Left renal pelvis (tissue), 4 donors: ENCODE results near the gene RAB3IL1. TPM values are rescaled to one million over a fixed set of nuclear protein-coding genes. Genes with fewer than 3 reads are reported as not detected.
"Not testable (repeated sequence)": the region's sequence is repeated elsewhere in the genome, so short reads cannot be mapped to it uniquely, and the experiment has no call there.

Experiments
- DNase-seq, 4 donors: peaks; one replicate each; pipeline ENCODE4 v3.0.0-alpha.2; 2013; ENCODE audit warnings: low read depth in 4 of 4, low spot score in 3 of 4
- polyA plus RNA-seq, 4 donors: library from polyadenylated mRNA; unstranded; fragments of 120-200 nt; gene quantifications; one replicate each; pipeline ENCODE4 v1.2.1, GENCODE V29; 2013; ENCODE audit not compliant: insufficient read length in 4 of 4

RAB3IL1 gene
- polyA plus RNA-seq, result 10 to 100 TPM; 15.8 to 43.9 (median 22.7) TPM

GRCh38 chr11:61917334-61918109, at the start of gene RAB3IL1:
Gene RAB3IL1 (minus strand): TSS chr11:61917566. CDS start chr11:61917367, 199 bp downstream.
- DNase-seq, result peak in 1 of 4 donors; percentile 47

GRCh38 chr11:61966734-61967115, 49.4 kb upstream of the RAB3IL1 start:
- DNase-seq, result no peak

DNA sequence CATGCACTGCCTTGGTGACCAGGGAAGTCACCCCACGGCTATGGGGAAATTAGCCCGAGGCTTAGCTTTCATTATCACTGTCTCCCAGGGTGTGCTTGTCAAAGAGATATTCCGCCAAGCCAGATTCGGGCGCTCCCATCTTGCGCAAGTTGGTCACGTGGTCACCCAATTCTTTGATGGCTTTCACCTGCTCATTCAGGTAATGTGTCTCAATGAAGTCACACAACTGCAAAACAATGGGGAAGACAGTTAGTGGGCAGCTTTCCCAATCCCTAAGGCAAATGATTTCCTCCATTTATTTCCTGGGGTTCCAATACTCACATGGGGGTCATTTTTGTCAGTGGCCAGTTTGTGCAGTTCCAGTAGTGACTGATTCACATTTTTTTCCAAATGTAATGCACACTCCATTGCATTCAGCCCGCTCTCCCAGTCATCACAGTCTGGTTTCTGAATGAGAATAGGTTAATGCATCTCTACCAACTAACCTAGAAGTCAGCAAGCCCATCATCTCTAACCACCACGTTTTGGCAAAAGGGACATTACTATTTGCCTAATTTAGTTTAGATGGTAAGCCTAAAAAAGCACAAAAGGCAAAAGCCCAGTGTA, 47.4 kb upstream of the RAB3IL1 start:
- DNase-seq, result not testable (repeated sequence)

DNA sequence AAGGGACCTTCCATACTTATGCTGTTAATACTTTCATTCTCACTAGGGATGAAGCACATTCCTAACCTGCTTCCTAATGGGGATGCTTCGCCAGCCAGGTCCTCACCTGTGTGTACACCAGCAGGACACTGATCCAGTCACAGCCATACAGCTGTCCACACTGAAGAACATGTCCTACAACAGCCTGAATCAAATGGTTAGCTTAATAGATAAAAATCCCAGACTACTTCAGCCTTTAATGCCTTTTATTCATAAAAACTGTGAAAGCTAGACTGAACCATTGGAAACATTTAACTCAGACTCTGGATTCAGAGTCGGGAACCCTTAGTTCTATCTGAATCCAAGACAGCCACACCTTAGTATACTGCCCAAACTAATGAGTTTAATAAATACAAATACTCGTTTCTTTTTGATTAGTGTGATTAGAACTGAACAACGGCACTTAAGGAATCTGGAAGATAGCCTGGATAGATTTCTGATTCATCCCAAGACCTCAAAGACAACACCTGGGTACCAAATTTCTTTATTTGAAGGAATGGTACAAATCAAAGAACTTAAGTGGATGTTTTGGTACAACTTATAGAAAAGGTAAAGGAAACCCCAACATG, 46.8 kb upstream of the RAB3IL1 start:
- DNase-seq, result no peak

DNA sequence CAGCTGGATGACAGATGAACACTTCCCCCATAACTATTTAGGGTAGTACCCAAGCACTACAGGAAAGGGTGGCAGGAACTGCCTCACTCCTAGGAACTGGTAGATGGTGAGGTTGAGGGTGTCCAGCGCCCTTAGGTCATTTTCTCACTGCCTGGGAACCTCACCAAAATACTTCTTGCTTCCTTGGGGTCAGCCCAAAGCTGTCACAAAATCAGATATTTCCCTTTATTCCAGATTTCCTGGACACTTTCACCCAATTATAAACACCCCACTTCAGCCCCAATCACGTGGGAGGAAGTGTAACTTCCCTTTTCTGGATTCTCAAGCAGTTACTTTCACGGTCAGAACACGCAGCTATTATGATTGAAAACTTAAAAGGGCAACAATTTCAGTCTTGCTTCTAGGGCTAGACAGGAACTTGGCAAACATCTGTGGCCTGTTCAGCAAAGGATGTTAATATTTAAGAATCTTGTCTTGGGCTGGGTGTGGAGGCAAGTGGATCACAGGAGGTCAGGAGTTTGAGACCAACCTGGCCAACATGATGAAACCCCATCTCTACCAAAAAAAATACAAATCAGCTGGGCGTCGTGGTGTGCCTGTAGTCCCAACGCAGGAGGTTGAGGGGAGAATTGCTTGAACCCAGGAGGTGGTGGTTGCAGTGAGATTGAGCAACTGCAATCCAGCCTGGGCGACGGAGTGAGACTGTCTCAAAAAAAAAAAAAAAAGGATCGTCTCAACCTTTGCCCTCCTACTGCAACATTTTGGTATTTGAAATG, 46.1 kb upstream of the RAB3IL1 start:
- DNase-seq, result no peak

DNA sequence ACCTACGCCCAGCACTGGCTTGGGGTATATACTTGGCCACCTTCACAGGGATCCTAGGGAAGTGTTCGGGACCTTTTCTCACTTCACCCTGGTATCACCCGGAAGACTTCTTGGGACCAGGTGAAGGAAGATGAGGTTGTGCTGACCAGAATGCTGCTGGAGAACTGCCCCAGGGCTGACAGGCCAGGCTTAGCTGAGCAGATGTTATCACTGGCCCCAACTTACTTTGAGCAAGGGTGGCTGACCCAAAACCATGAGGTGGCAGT, 45.6 kb upstream of the RAB3IL1 start:
- DNase-seq, result no peak

DNA sequence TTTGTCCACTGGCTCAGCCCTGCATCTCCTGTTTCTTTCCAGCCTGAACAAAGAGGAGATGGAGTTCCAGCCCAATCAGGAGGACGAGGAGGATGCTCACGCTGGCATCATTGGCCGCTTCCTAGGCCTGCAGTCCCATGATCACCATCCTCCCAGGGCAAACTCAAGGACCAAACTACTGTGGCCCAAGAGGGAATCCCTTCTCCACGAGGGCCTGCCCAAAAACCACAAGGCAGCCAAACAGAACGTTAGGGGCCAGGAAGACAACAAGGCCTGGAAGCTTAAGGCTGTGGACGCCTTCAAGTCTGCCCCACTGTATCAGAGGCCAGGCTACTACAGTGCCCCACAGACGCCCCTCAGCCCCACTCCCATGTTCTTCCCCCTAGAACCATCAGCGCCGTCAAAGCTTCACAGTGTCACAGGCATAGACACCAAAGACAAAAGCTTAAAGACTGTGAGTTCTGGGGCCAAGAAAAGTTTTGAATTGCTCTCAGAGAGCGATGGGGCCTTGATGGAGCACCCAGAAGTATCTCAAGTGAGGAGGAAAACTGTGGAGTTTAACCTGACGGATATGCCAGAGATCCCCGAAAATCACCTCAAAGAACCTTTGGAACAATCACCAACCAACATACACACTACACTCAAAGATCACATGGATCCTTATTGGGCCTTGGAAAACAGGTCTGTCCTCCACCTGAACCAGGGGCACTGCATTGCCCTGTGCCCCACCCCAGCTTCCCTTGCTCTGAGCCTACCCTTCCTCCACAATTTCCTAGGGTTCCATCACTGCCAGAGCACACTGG, 45.0 kb upstream of the RAB3IL1 start:
- no peak for DNase-seq

- no peak for DNase-seq
These were observed 44.3 kb upstream of the RAB3IL1 start for GRCh38 chr11:61961570-61962212.

- no peak for DNase-seq
These were observed 43.2 kb upstream of the RAB3IL1 start for GRCh38 chr11:61960532-61960931.

DNA sequence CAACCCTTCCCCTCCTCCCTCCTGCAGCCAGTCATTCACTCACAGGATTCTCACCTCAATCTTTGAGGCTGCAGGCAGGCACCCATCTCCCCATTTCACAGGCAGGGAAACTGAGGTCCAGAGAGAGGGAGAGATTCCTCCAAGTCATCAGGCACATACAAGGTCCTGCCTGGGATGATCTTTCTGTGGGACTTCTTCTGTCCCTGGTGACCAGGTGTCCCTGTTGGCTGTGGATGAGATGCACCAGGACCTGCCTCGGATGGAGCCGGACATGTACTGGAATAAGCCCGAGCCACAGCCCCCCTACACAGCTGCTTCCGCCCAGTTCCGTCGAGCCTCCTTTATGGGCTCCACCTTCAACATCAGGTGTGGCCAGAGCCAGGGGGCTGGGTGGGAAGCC, 42.3 kb upstream of the RAB3IL1 start:
- DNase-seq, result no peak

GRCh38 chr11:61959114-61959513, 41.7 kb upstream of the RAB3IL1 start:
- DNase-seq, result no peak

DNA sequence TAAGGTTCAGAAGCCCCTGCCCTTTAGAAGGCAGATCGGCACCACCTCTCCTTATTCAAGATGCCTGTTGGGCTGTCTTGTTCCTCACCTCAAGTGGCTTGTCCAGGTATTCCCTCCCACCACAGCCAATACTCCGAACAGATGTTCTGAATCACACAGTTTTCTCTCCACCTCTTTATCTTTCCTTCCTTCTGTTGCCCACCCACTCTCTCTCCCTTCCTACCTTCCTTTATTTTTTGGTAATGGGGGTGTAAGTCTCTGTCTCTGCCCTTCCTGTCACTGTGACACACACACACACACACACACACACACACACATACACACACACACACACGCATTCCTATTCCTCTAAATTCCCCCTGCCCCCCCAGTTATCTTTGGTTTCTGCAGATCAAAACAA, 41.2 kb upstream of the RAB3IL1 start:
- no peak for DNase-seq

DNA sequence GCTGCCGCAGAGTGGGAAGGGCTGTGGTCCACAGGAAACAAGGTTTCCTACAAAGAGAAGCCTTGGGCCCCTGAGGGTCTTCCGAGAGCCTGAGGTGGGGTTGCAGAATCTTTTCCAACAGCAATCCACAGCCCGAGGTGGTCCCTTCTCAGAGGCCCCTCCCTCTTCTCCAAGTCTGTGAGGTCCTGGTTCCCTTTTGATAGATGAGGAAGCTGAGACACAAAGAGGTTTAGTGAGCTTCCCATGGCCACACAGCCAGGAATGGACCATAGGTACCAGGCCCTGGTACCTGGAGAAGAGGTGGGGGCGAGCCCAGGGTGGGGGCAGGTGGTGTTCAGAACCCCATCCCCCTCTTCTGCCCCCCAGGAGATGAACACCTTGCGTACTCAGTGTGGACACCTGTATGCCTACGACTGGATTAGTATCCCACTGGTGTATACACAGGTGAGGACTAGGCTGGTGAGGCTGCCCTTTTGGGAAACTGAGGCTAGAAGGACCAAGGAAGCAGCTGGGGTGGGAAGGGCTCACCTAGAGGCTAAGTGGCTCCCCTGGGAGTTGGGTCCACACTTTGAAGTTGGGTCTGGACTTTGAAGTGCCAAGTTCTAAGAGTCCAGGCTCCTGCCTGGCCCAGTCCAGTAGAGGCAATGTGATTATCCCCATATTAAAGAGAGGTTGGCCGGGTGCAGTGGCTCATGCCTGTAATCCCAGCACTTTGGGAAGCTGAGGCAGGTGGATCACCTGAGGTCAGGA, 39.8 kb upstream of the RAB3IL1 start:
- no peak for DNase-seq

DNA sequence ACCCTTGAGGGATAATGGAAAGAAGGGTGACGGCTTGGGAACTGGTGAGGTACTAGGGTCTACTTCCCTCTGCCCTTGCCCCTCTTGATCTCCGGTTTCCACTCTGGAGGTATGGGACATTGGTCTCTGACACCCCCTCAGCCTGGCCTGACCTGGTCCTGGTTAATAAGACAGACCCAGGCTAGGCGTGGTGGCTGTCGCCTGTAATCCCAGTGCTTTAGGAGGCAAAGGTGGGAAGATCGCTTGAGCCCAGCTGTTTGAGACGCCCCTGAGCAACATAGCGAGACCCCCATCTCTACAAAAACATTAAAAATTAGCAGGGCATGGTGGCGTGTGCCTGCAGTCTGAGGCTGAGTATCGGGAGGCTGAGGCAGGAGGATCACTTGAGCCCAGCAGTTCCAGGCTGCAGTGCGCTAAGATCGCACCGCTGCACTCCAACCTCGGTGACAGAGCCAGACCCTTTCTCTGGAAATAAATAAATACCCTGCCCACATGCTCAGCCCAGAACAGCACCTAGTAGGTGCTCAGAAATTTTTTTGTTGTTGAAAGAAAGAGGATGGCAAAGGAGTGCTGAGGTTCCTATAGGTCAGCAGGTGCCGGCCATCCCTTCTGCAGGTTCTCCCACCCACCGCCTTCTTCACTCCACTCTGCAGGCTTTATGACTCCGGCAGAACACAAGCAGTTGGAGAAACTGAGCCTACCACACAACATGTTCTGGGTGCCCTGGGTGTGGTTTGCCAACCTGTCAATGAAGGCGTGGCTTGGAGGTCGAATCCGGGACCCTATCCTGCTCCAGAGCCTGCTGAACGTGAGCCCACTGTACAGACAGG, 39.0 kb upstream of the RAB3IL1 start:
- no peak for DNase-seq

DNA sequence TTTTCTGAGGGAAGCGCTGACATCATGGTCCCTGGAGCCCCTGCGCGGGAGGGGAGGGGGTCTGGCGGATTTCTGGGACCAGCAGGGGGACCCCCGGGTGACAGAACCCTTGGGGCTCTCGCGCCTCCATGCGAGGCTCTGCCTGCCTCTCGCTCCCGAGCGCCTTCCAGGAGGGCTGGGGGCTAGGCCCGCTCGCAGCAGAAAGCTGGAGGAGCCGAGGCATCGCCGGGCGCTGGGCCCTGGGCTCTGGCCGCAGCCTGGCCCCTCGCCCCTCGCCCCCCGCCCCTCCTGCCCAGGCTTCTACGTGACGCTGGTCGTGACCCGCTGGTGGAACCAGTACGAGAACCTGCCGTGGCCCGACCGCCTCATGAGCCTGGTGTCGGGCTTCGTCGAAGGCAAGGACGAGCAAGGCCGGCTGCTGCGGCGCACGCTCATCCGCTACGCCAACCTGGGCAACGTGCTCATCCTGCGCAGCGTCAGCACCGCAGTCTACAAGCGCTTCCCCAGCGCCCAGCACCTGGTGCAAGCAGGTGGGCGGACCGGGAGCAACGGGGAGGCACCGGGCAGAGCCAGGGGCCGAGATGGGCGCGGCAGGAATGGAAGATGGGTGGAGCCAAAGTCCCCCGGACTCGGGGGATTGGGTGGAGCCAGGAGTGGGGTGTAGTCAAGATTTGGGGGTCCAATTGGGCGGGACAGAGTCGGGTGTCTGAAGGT, 38.2 kb upstream of the RAB3IL1 start:
- no peak for DNase-seq

DNA sequence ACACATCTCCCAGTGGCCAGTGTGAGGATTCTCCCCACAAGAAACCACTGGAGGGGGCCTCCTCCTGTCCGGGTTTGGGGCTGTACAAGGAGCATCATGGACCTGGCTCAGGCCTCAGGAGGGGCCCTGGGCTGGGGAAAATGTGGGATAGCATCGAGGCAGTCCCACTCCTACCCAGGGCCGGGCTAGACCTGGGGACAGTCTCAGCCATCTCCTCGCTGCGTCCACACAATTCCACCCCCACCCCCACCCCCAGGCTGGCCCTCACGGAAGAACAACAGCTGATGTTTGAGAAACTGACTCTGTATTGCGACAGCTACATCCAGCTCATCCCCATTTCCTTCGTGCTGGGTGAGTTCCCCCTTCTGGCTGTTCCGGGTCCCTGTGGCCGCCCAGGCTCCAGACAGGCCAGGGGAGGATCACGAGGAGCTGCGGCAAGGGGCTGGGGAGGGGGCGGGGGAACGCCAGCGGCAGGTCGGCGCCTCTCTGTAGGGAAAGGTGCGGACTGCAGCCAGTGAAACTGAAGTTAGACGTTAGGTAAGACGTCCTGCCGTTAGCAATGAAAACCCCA, 37.6 kb upstream of the RAB3IL1 start:
- no peak for DNase-seq

DNA sequence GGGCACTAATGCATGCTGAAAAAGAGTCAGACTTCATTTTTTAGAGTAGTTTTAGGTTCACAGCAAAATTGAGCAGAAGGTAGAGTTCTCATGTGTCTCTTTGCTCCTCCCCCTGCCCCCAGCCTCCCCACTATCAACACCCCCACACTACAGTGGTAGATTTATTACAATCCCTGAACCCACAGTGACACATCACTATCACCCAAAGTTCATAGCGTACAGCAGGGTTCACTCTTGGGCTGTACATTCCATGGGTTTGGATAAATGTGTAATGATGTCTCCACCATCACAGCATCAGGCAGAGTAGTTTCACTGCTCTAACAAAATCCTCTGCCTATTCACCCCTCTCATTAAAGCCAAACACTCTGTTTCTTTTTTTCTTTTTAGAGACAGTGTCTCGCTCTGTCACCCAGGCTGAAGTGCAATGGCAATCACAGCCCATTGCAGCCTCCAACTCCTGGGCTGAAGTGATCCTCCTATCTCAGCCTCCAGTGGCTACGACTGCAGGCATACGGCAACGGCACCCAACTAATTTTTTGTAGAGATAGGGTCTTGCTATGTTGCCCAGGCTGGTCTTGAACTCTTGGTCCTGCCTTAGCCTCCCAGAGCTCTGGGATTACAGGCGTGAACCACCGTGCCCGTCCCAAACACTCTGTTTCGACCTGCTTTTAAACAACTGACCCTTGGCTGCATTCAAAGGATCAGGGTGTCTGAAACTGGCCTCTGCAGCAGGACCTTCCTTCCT, 36.9 kb upstream of the RAB3IL1 start:
- DNase-seq, result no peak
